A673 (cell line): Measurements from ENCODE around the gene GIGYF2.

Source experiments
- EZH2 ChIP-seq: fragments of 200-600 bp; sonication (generic); IDR thresholded peaks from 2 replicates; pipeline ENCODE4 v1.6.1; 2017; ENCODE audit warnings: borderline replicate concordance, low read depth, mild to moderate bottlenecking, mixed read lengths, antibody characterized with exemption, low read length; ENCODE audit not compliant: poor library complexity, severe bottlenecking
- TF ChIP-seq, protein P1 (sequence below): fragments of 300-800, 200-600 bp; sonication (generic); conservative IDR thresholded peaks from 2 replicates; pipeline ENCODE4 v1.5.1; 2017; ENCODE audit warnings: low read depth, mild to moderate bottlenecking, antibody characterized with exemption, low read length, moderate library complexity, mixed read lengths

DNA sequence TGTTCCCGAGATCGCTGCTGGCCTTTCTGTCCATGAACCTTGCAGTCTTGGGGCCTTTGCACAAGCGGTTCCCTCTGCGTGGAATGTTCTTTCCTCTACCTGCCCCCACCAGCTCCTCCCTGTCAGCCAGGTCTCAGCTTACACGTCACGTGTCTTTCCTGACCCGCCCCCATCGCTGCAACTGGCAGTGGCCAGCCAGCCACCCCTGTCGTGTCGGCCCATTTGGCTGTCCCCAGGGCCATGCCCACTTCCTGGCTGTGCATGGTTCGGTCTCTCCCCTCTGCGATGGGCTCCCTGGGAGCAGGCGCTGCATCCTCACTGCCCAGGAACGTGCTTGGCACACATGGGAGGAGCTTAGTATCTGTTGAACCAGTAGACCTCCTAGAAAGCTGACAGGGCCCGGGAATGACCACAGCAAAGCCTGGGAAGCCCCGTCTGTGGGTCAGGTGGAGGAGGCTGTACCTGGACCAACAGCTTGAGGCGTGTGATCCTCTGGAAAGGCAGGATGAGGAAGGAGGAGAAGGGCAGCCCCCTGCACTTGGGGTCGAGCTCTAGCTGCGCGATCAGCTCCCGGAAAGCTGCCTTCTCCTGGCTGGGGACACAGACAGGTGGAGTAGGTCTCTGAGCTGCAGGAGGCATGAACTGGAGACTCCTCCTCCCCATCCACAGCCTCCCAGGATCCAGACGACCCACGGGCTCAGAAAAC is 193.9 kb downstream of the GIGYF2 start:
- TF ChIP-seq, protein P1, sequence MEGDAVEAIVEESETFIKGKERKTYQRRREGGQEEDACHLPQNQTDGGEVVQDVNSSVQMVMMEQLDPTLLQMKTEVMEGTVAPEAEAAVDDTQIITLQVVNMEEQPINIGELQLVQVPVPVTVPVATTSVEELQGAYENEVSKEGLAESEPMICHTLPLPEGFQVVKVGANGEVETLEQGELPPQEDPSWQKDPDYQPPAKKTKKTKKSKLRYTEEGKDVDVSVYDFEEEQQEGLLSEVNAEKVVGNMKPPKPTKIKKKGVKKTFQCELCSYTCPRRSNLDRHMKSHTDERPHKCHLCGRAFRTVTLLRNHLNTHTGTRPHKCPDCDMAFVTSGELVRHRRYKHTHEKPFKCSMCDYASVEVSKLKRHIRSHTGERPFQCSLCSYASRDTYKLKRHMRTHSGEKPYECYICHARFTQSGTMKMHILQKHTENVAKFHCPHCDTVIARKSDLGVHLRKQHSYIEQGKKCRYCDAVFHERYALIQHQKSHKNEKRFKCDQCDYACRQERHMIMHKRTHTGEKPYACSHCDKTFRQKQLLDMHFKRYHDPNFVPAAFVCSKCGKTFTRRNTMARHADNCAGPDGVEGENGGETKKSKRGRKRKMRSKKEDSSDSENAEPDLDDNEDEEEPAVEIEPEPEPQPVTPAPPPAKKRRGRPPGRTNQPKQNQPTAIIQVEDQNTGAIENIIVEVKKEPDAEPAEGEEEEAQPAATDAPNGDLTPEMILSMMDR, result no peak
- no peak for TF ChIP-seq EZH2
